MCF 10A (cell line): ENCODE results near the gene IL18R1. TPM values are rescaled to one million over a fixed set of nuclear protein-coding genes. Genes with fewer than 3 reads are reported as not detected.

Experiments
- BruUV-seq: library from RNA; stranded (reverse); fragments of 400-500 nt; replicated peaks from 2 replicates; lab custom pipeline; 2021; lab: Mats Ljungman, UMichigan
- CTCF ChIA-PET: fragments of 300-600 bp; sonication (Branson Sonifier 250); formaldehyde crosslinking; extraction: SDS; loops from one replicate; lab custom pipeline; 2021; ENCODE audit warnings: antibody characterized with exemption, inconsistent platforms; lab: Yijun Ruan, JAX
- POLR2A ChIA-PET: fragments of 300-600, 350-650 bp; sonication (Branson Sonifier 250); formaldehyde crosslinking; extraction: SDS; loops from one replicate; lab custom pipeline; 2020; ENCODE audit warnings: antibody characterized with exemption, inconsistent platforms; lab: Yijun Ruan, JAX
- DNase-seq: peaks from one replicate; pipeline ENCODE4 v3.0.0-alpha.2; 2018; ENCODE audit not compliant: unreplicated experiment
- H3K27ac Mint-ChIP-seq: one replicate; pipeline ENCODE4 v1.8.0; 2022; ENCODE audit warnings: mild to moderate bottlenecking, low read depth, mixed read lengths; ENCODE audit not compliant: unreplicated experiment
- H3K27me3 Mint-ChIP-seq: one replicate; pipeline ENCODE4 v1.8.0; 2022; ENCODE audit warnings: mixed read lengths; ENCODE audit not compliant: insufficient read depth, unreplicated experiment
- H3K36me3 Mint-ChIP-seq: one replicate; pipeline ENCODE4 v1.8.0; 2022; ENCODE audit warnings: mild to moderate bottlenecking, moderate library complexity, mixed read lengths; ENCODE audit not compliant: insufficient read depth, unreplicated experiment
- H3K4me1 Mint-ChIP-seq: one replicate; pipeline ENCODE4 v1.8.0; 2022; ENCODE audit warnings: mixed read lengths; ENCODE audit not compliant: insufficient read depth, unreplicated experiment
- H3K4me3 Mint-ChIP-seq: one replicate; pipeline ENCODE4 v1.8.0; 2022; ENCODE audit warnings: mild to moderate bottlenecking, moderate library complexity, mixed read lengths; ENCODE audit not compliant: unreplicated experiment
- H3K9me3 Mint-ChIP-seq: one replicate; pipeline ENCODE4 v1.8.0; 2022; ENCODE audit warnings: mixed read lengths; ENCODE audit not compliant: unreplicated experiment
- CTCF ChIP-seq: fragments of 200-600 bp; IDR thresholded peaks from one replicate; pipeline ENCODE4 v1.8.0; 2022; ENCODE audit warnings: antibody characterized with exemption, mild to moderate bottlenecking; ENCODE audit not compliant: unreplicated experiment
- intact Hi-C: fragments of 100-400 bp; cut with micrococcal nuclease; formaldehyde crosslinking; loops from 2 replicates; pipeline ENCODE4 v1.14.1; 2022
- microRNA-seq: library from miRNA; unstranded; fragments of <30 nt; microRNA quantifications from one replicate; pipeline ENCODE4 v1.2.0, GENCODE V29; 2022
- total RNA-seq: library from RNA; stranded (reverse); gene quantifications from 2 replicates; pipeline ENCODE4 v1.2.3, GENCODE V29; 2022

Gene IL18R1
- total RNA-seq, 1 experiment from 2014 or later: 3.5 TPM

DNA sequence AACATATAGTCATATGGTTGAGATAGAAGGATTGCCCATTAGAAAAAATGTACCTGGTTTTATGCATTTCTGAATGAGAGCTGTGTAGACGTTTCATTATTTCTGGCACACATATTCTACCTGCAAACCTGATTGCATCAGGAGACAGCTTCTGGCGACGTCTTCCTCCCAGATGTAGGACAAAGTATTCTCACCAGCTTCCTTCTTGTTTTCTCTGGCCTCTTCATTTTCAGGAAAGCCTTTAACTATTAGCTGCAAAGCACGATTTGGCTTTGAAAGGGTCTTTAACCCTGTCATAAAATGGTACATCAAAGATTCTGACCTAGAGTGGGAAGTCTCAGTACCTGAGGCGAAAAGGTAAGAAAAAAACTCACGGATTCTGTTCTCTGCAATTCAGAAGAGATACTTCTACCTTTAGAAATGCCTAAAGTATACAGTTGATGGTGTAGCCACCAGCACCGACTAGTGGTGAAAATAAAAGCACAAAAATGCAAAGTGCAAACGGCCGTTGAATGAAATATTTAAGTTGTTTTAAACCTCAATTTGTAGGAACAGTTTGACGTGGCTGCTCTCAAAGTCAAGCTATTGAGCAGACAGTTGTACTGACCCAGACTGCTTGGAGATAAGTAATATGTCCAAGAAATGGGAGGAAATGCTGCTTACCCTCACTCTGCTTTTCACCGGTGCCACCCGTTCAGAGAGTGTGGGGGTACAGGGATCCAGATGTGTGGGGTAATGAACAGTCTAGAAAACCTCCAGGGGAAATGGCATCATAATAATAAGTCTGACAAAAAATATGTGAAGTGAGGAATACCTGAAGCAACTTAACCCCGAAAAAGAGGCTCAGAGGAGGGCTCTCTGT, 87.6 kb downstream of the IL18R1 start:
- Mint-ChIP-seq H3K4me3 (no peak overlapping the region), H3K9me3 (no peaks in the 10 kb centered on the region), H3K36me3 (no peaks in the 10 kb centered on the region), H3K4me1 (peaks cover 12% of the 10 kb centered on the region), H3K27me3 (no peaks in the 10 kb centered on the region), H3K27ac (no peak overlapping the region)
- peak; percentile 48 for DNase-seq
- peak; percentile 84 for TF ChIP-seq CTCF
- intact Hi-C loops: loop anchor here (1.0 to 10.0 kb wide), 4 partner anchors 84 to 1098 kb away; no protein-coding TSS in a partner anchor
- CTCF ChIA-PET: interaction anchor here (0.5 to 3.5 kb wide), 72 partner anchors 8 to 627 kb away, joined by 3 to 57 read pairs (median 4); partner anchors contain the start of genes IL18R1, IL18RAP, IL1RL1 and SLC9A4
- BruUV-seq: no TSS peak
- POLR2A ChIA-PET: interaction anchor here (0.7 to 1.5 kb wide), 6 partner anchors 83 to 423 kb away, joined by 3 to 7 read pairs (median 4); no protein-coding TSS in a partner anchor

- H3K4me3 Mint-ChIP-seq: no peak overlapping the region
- BruUV-seq: no TSS peak
- no peak overlapping the region for H3K27ac Mint-ChIP-seq
- intact Hi-C loops: loop anchor here (10.0 kb wide), 1 partner anchor 1099 kb away; no protein-coding TSS in a partner anchor
- ChIA-PET POLR2A (no interaction called here), CTCF (interaction anchor here (0.5 to 3.5 kb wide), 35 partner anchors 9 to 1050 kb away, joined by 3 to 57 read pairs (median 7); partner anchors contain the start of genes IL18R1, IL18RAP and SLC9A4)
- no peaks in the 10 kb centered on the region for H3K36me3 Mint-ChIP-seq
- no peak for TF ChIP-seq CTCF
- H3K27me3 Mint-ChIP-seq: no peaks in the 10 kb centered on the region
- H3K9me3 Mint-ChIP-seq: no peaks in the 10 kb centered on the region
- no peak for DNase-seq
- H3K4me1 Mint-ChIP-seq: peaks cover 12% of the 10 kb centered on the region
These were observed 88.6 kb downstream of the IL18R1 start for GRCh38 chr2:102444233-102444632.

DNA sequence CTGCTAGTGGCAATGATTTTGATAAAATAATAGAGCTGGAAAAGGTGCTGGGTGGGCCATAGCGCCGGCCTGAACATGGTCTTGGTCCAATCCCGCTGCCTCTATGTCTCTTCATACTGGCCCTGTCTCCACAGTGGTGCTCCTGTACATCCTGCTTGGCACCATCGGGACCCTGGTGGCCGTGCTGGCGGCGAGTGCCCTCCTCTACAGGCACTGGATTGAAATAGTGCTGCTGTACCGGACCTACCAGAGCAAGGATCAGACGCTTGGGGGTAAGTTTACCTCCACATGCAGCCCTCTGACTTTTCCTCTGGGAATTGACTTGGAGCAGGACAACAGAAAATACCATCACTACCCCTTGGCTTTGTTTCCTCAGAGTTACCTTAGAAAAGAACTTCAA, 91.3 kb downstream of the IL18R1 start:
- Mint-ChIP-seq H3K9me3 (no peaks in the 10 kb centered on the region), H3K27ac (no peak overlapping the region)
- no TSS peak for BruUV-seq

More for the DNA sequence above, 91.3 kb downstream of the IL18R1 start:
- Mint-ChIP-seq H3K27me3 (no peaks in the 10 kb centered on the region), H3K36me3 (no peaks in the 10 kb centered on the region), H3K4me3 (no peak overlapping the region), H3K4me1 (peaks cover 12% of the 10 kb centered on the region)
- TF ChIP-seq CTCF: no peak
- DNase-seq: no peak
- ChIA-PET POLR2A (no interaction called here), CTCF (interaction anchor here (0.6 to 3.6 kb wide), 8 partner anchors 14 to 1105 kb away, joined by 3 to 28 read pairs (median 8); partner anchors contain the start of gene IL18R1)
- intact Hi-C loops: loop anchor here (5.0 to 10.0 kb wide), 3 partner anchors 260 to 1102 kb away; partner anchors contain the start of gene IL1RL2

Small RNA genes within 50 kb of the gene (microRNA-seq; reads per million reads assigned to microRNA genes)
- not detected for gene MIR4772

Other genes starting within 250 kb of the IL18R1 start
- gene IL1R1, start 213.1 kb upstream of the IL18R1 start, total RNA-seq: 5.2 and 6.0 TPM in 2 replicates
- gene IL1RL2, start 168.8 kb upstream of the IL18R1 start, total RNA-seq: not detected in 2 replicates
- 10.0 and 25.6 TPM in 2 replicates for gene IL1RL1, start 44.2 kb upstream of the IL18R1 start, total RNA-seq
- not detected in 2 replicates for gene IL18RAP, start 67.4 kb downstream of the IL18R1 start, total RNA-seq
- gene SLC9A4, start 117.4 kb downstream of the IL18R1 start, total RNA-seq: 0.07 TPM in 1 of 2 replicates, not detected in the other